ENCODE measurements around the gene IKBKG.

GRCh38 chrX:154593201-154593600 lies 45.8 kb downstream of the IKBKG start:
- TF ChIP-seq GATA2 (IDR thresholded peaks at IDR 0.05; ENCODE audit: low read depth, low read length) (no peak), GATA3 (IDR thresholded peaks at IDR 0.05; ENCODE audit: low read depth, low read length) (no peak)
